ENCODE measurements around the gene GMDS.

The GMDS gene

GRCh38 chr6:1608222-1609040, 637.0 kb downstream of the GMDS start:
- TF ChIP-seq CTCF (IDR thresholded peaks at IDR 0.05; ENCODE audit: insufficient read depth, low read length, poor library complexity, severe bottlenecking) = no peak
- no peak overlapping the region for H3K4me3 ChIP-seq (replicated peaks; ENCODE audit: low read depth, low read length)
- no peaks in the 10 kb centered on the region for H3K36me3 ChIP-seq (ENCODE audit: control insufficient read depth, insufficient read depth, low read length)
- no peak for DNase-seq (ENCODE audit: extremely low read depth, insufficient read length)
- peaks cover 5% of the 10 kb centered on the region for H3K27me3 ChIP-seq (replicated peaks; ENCODE audit: control insufficient read depth, insufficient read depth, low read length)

- peaks cover 5% of the 10 kb centered on the region for H3K27me3 ChIP-seq (replicated peaks; ENCODE audit: control insufficient read depth, insufficient read depth, low read length)
These were observed 637.7 kb downstream of the GMDS start for GRCh38 chr6:1607516-1608221.

GRCh38 chr6:1606780-1607515, 638.5 kb downstream of the GMDS start:
- peak overlapping the region; percentile 5 for H3K4me3 ChIP-seq (replicated peaks; ENCODE audit: low read depth, low read length)
- no peak for TF ChIP-seq CTCF (IDR thresholded peaks at IDR 0.05; ENCODE audit: insufficient read depth, low read length, poor library complexity, severe bottlenecking)
- peaks cover 5% of the 10 kb centered on the region for H3K27me3 ChIP-seq (replicated peaks; ENCODE audit: control insufficient read depth, insufficient read depth, low read length)
- no peaks in the 10 kb centered on the region for H3K36me3 ChIP-seq (ENCODE audit: control insufficient read depth, insufficient read depth, low read length)
- no peak for DNase-seq (ENCODE audit: extremely low read depth, insufficient read length)

More at GRCh38 chr6:1607516-1608221, 637.7 kb downstream of the GMDS start:
- no peak for DNase-seq (ENCODE audit: extremely low read depth, insufficient read length)
- no peak for TF ChIP-seq CTCF (IDR thresholded peaks at IDR 0.05; ENCODE audit: insufficient read depth, low read length, poor library complexity, severe bottlenecking)
- Histone ChIP-seq H3K4me3 (replicated peaks; ENCODE audit: low read depth, low read length) (peak overlapping the region; percentile 5), H3K36me3 (ENCODE audit: control insufficient read depth, insufficient read depth, low read length) (no peaks in the 10 kb centered on the region)

GRCh38 chr6:1605893-1606779, 639.3 kb downstream of the GMDS start:
- H3K27me3 ChIP-seq (replicated peaks; ENCODE audit: control insufficient read depth, insufficient read depth, low read length) = peaks cover 5% of the 10 kb centered on the region
- H3K4me3 ChIP-seq (replicated peaks; ENCODE audit: low read depth, low read length) = no peak overlapping the region

More at GRCh38 chr6:1605893-1606779, 639.3 kb downstream of the GMDS start:
- no peak for TF ChIP-seq CTCF (IDR thresholded peaks at IDR 0.05; ENCODE audit: insufficient read depth, low read length, poor library complexity, severe bottlenecking)
- DNase-seq (ENCODE audit: extremely low read depth, insufficient read length) = no peak
- H3K36me3 ChIP-seq (ENCODE audit: control insufficient read depth, insufficient read depth, low read length) = no peaks in the 10 kb centered on the region
